Ishikawa (cell line): ENCODE results near the gene C19orf73.
A peak's percentile ranks its signal among the peaks of the same experiment; 100 is the strongest.

Experiments used
- CEBPB ChIP-seq: IDR thresholded peaks from 2 replicates; pipeline ENCODE4 v1.6.1; 2012
- CREB1 ChIP-seq: IDR thresholded peaks from 2 replicates; pipeline ENCODE4 v1.6.1; 2012; ENCODE audit warnings: low read depth
- EP300 ChIP-seq: IDR thresholded peaks from 2 replicates; pipeline ENCODE4 v1.6.1; 2012; ENCODE audit warnings: borderline replicate concordance
- FOXM1 ChIP-seq: IDR thresholded peaks from 2 replicates; pipeline ENCODE4 v1.6.1; 2012; ENCODE audit warnings: low read depth, borderline replicate concordance
- NFIC ChIP-seq: IDR thresholded peaks from 2 replicates; pipeline ENCODE4 v1.6.1; 2012
- RAD21 ChIP-seq: IDR thresholded peaks from 2 replicates; pipeline ENCODE4 v1.6.1; 2012; ENCODE audit warnings: low read depth
- TAF1 ChIP-seq: IDR thresholded peaks from 2 replicates; pipeline ENCODE4 v1.6.1; 2012; ENCODE audit warnings: low read depth, mild to moderate bottlenecking
- TCF12 ChIP-seq: IDR thresholded peaks from 2 replicates; pipeline ENCODE4 v1.6.1; 2012; ENCODE audit warnings: low read depth
- TEAD4 ChIP-seq: IDR thresholded peaks from 2 replicates; pipeline ENCODE4 v1.6.1; 2012
- YY1 ChIP-seq: IDR thresholded peaks from 2 replicates; pipeline ENCODE4 v1.6.1; 2012; ENCODE audit warnings: low read depth
- ZBTB7A ChIP-seq: IDR thresholded peaks from 2 replicates; pipeline ENCODE4 v1.6.1; 2012; ENCODE audit warnings: low read depth
- TF ChIP-seq, protein P1 (sequence below): IDR thresholded peaks from 2 replicates; pipeline ENCODE4 v1.6.1; 2012
- TF ChIP-seq, protein P2 (sequence below): IDR thresholded peaks from 2 replicates; pipeline ENCODE4 v1.6.1; 2012; ENCODE audit warnings: low read depth, mild to moderate bottlenecking
- TF ChIP-seq, protein P3 (sequence below): IDR thresholded peaks from 2 replicates; pipeline ENCODE4 v1.6.1; 2012

The C19orf73 gene

DNA sequence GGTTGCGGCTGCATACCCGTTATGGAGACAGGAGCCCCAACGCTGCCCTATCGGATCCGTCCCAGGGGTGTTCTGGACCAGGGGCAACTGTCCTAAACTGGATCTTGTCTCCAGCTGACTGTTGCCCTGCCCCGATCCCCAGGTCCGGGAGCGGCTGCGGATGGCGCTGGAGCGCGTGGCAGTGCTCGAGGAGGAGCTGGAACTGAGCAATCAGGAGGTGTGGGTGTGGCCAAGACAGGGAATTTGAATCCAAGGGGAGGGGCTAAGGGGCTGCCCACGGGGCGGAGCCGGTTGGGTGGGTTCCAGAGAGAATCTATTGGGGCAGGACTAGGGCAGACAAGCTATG, 10.3 kb upstream of the C19orf73 start:
- TF ChIP-seq TAF1 (peak; percentile 10; the same call in 1 of the 2 replicates), TCF12 (0 out of 2 replicates have a peak, but pooled peaks have one; percentile 2)
- TF ChIP-seq, protein P1, sequence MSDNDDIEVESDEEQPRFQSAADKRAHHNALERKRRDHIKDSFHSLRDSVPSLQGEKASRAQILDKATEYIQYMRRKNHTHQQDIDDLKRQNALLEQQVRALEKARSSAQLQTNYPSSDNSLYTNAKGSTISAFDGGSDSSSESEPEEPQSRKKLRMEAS: peak; percentile 84
- TF ChIP-seq, protein P2, sequence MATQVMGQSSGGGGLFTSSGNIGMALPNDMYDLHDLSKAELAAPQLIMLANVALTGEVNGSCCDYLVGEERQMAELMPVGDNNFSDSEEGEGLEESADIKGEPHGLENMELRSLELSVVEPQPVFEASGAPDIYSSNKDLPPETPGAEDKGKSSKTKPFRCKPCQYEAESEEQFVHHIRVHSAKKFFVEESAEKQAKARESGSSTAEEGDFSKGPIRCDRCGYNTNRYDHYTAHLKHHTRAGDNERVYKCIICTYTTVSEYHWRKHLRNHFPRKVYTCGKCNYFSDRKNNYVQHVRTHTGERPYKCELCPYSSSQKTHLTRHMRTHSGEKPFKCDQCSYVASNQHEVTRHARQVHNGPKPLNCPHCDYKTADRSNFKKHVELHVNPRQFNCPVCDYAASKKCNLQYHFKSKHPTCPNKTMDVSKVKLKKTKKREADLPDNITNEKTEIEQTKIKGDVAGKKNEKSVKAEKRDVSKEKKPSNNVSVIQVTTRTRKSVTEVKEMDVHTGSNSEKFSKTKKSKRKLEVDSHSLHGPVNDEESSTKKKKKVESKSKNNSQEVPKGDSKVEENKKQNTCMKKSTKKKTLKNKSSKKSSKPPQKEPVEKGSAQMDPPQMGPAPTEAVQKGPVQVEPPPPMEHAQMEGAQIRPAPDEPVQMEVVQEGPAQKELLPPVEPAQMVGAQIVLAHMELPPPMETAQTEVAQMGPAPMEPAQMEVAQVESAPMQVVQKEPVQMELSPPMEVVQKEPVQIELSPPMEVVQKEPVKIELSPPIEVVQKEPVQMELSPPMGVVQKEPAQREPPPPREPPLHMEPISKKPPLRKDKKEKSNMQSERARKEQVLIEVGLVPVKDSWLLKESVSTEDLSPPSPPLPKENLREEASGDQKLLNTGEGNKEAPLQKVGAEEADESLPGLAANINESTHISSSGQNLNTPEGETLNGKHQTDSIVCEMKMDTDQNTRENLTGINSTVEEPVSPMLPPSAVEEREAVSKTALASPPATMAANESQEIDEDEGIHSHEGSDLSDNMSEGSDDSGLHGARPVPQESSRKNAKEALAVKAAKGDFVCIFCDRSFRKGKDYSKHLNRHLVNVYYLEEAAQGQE: no peak

DNA sequence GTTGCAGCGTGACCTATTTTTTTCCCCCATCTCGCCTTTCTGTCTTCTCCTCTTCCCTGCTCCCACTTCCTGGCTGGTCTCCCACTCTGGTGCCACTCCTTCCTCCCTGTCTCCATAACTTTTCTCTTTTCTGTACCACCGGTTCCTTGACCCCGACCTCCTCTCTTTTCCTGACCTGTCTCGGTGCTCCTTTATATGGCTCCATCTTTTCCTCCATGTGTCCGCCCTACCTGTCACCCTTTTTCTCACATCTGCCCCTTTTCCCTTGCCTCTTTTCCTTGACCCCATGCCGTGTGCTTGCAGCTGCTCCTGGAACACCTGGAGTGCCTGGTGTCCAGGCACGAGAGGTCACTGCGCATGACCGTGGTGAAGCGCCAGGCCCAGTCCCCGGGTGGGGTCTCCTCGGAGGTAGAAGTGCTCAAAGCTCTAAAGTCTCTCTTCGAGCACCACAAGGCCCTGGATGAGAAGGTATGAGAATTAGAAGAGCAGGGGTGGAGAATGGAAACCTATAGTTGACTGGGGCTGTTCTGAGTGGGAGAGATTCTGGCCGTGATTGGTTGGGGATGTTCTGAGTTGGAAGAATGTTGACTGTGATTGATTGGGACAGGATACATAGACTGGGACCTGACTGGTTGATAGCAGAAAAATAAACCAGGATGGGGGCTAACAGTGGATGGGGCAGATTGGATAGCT, 9.7 kb upstream of the C19orf73 start:
- TF ChIP-seq, protein P3, sequence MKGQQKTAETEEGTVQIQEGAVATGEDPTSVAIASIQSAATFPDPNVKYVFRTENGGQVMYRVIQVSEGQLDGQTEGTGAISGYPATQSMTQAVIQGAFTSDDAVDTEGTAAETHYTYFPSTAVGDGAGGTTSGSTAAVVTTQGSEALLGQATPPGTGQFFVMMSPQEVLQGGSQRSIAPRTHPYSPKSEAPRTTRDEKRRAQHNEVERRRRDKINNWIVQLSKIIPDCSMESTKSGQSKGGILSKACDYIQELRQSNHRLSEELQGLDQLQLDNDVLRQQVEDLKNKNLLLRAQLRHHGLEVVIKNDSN: no peak
- TF ChIP-seq TCF12 (0 out of 2 replicates have a peak, but pooled peaks have one; percentile 12), CREB1 (no peak), TEAD4 (no peak), RAD21 (no peak)
- TF ChIP-seq, protein P2: no peak

DNA sequence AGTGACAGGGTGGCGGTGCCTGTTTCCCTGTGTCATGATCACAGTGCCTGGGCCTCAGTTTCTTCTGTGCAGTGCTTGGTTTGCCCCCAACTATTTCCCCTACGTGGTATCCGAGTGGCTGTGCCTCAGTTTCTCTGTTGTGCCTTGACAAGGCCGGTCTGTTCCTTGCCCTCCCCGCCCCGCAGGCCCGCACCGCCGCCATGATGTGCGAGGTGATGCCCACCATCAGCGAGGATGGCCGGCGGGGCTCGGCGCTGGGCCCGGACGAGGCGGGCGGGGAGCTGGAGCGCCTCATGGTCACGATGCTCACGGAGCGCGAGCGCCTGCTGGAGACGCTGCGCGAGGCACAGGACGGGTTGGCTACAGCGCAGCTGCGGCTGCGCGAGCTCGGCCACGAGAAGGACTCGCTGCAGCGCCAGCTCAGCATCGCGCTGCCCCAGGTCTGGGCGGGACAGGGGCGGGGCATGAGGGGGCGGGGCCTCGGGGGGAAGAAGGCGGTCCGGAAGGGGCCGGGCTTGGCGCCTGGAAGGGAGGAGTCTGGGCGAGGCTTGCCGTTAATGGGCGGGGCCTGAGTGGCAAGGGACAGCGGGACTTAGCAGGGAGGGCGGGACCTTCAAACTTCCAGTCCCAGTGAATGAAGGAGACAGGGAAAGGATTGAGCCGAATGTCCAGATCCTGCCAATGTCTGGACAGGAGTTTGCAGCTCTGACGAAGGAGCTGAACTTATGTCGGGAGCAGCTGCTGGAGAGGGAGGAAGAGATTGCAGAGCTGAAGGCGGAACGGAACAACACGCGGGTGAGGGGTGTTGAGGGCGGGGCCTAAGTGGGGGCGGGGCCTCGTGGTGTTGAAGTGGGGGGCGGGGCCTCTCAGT, 9.0 kb upstream of the C19orf73 start:
- TF ChIP-seq FOXM1 (no peak), TEAD4 (peak; percentile 33; the same call in 1 of the 2 replicates), NFIC (no peak), YY1 (peak; percentile 68; the same call in 1 of the 2 replicates), TCF12 (peak; percentile 75)
- TF ChIP-seq, protein P1: peak; percentile 100
- TF ChIP-seq, protein P3: peak; percentile 42

DNA sequence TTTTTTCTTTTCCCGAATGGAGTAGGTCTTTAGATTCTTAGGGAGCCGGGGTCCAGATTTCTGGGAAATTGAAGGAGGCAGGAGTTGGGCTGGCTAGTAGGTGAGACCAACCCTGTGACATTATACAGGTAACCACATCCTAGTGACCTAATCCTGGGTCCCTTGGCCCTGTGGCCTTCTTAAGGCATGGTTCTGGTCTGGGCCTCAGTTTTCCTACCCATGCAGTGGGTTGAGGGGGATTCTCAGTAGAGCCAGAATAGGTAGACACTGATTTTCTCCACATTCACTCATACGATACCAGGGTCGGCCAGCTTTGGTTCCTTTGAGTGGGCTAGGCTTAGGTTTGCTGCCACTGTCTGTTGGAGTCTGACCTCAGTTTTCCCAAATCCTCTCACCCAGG, 7.6 kb upstream of the C19orf73 start:
- TF ChIP-seq CEBPB (no peak), ZBTB7A (no peak), EP300 (no peak), FOXM1 (no peak)
- TF ChIP-seq, protein P1: no peak
- TF ChIP-seq, protein P2: no peak
